Uterus (tissue), 4 donors: ENCODE results near the gene EIF3M. TPM values are rescaled to one million over a fixed set of nuclear protein-coding genes. Genes with fewer than 3 reads are reported as not detected.

ENCODE experiments used
- DNase-seq, 2 donors: peaks; one replicate each; pipeline ENCODE4 v3.0.0-alpha.2; 2019 to 2020
- H3K27ac ChIP-seq, 2 donors: fragments of 200-600 bp; sonication (generic); 1 replicate in 1 of 2; 2 replicates in 1 of 2; pipeline ENCODE4 v1.5.1; 2016 to 2018
- H3K27me3 ChIP-seq, 2 donors: fragments of 200-600 bp; sonication (generic); one replicate each; pipeline ENCODE4 v1.5.1; 2018 to 2019; ENCODE audit warnings: control low read depth in 1 of 2
- H3K36me3 ChIP-seq, 2 donors: fragments of 200-600 bp; sonication (generic); one replicate each; pipeline ENCODE4 v1.5.1; 2019; ENCODE audit warnings: control low read depth in 1 of 2
- H3K4me1 ChIP-seq, 2 donors: fragments of 200-600 bp; sonication (generic); one replicate each; pipeline ENCODE4 v1.5.1; 2018 to 2019; ENCODE audit warnings: control low read depth in 1 of 2
- H3K4me3 ChIP-seq, 2 donors: fragments of 200-600 bp; sonication (generic); 1 replicate in 1 of 2; 2 replicates in 1 of 2; pipeline ENCODE4 v1.5.1; 2018 to 2019; ENCODE audit warnings: mild to moderate bottlenecking in 1 of 2
- H3K9me3 ChIP-seq, 2 donors: fragments of 200-600 bp; sonication (generic); one replicate each; pipeline ENCODE4 v1.5.1; 2019; ENCODE audit warnings: control low read depth in 1 of 2
- POLR2A ChIP-seq, 2 donors: fragments of 450-650 bp; IDR thresholded peaks; one replicate each; pipeline ENCODE4 v1.6.1; 2016; ENCODE audit warnings: antibody characterized with exemption in 2 of 2, mild to moderate bottlenecking in 1 of 2, moderate library complexity in 1 of 2
- intact Hi-C: fragments of 100-400 bp; cut with DNase I; formaldehyde crosslinking; loops from one replicate; pipeline ENCODE4 v1.15.1; 2023; ENCODE audit warnings: low total_unique reads
- total RNA-seq, 4 donors: library from RNA; depleted of rRNA in 3 of 4; stranded (reverse); fragments of >200 nt in 3 of 4; gene quantifications; one replicate each; pipeline versions ENCODE4 v1.1.0 to v1.2.4, GENCODE V29; 2014 to 2023
- TF ChIP-seq, protein P1 (sequence below), 4 experiments: fragments of 200-600 bp in 2 of 4; fragments of 450-650 bp in 2 of 4; sonication (generic) in 2 of 4; IDR thresholded peaks; one replicate each; pipeline ENCODE4 v1.5.1; 2016 to 2019; ENCODE audit warnings: antibody characterized with exemption in 4 of 4, mild to moderate bottlenecking in 2 of 4, moderate library complexity in 1 of 4
- donor health status: DM: yes; HTN: yes; CAD: no.

Gene EIF3M
- total RNA-seq, 4 donors from 2014 or later = 96.8 to 611 (median 225) TPM

GRCh38 chr11:32643526-32643925, 59.9 kb downstream of the EIF3M start:
- Histone ChIP-seq H3K27me3 (no peaks in the 10 kb centered on the region), H3K9me3 (no peaks in the 10 kb centered on the region), H3K27ac (no peak overlapping the region), H3K4me1 (no peaks in the 10 kb centered on the region), H3K36me3 (no peaks in the 10 kb centered on the region), H3K4me3 (no peak overlapping the region)
- TF ChIP-seq, protein P1, sequence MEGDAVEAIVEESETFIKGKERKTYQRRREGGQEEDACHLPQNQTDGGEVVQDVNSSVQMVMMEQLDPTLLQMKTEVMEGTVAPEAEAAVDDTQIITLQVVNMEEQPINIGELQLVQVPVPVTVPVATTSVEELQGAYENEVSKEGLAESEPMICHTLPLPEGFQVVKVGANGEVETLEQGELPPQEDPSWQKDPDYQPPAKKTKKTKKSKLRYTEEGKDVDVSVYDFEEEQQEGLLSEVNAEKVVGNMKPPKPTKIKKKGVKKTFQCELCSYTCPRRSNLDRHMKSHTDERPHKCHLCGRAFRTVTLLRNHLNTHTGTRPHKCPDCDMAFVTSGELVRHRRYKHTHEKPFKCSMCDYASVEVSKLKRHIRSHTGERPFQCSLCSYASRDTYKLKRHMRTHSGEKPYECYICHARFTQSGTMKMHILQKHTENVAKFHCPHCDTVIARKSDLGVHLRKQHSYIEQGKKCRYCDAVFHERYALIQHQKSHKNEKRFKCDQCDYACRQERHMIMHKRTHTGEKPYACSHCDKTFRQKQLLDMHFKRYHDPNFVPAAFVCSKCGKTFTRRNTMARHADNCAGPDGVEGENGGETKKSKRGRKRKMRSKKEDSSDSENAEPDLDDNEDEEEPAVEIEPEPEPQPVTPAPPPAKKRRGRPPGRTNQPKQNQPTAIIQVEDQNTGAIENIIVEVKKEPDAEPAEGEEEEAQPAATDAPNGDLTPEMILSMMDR (IDR thresholded peaks at IDR 0.05) = no peak
- no peak for TF ChIP-seq POLR2A (IDR thresholded peaks at IDR 0.05)
- intact Hi-C loops = no loop called here
- no peak for DNase-seq

Other genes with a start within 250 kb of the EIF3M start
- gene WT1, start 148.3 kb upstream of the EIF3M start, total RNA-seq = 100 to 1,000 TPM in 1 of 4 donors, 10 to 100 TPM in 3; 51.2 to 125 (median 53.6) TPM
- under 1 TPM in 1 of 4 donors, not detected in 3; 0.55 TPM for gene CCDC73, start 210.8 kb downstream of the EIF3M start, total RNA-seq
- gene PRRG4, start 246.1 kb downstream of the EIF3M start, total RNA-seq = 1 to 10 TPM in 2 of 4 donors, under 1 TPM in 2; 0.29 to 2.3 (median 1.4) TPM